A549 treated with AZD9567 at 1 μM for 4 hours (cell line): ENCODE results near the gene AKR1C3. TPM values are rescaled to one million over a fixed set of nuclear protein-coding genes. Genes with fewer than 3 reads are reported as not detected.

Experiments used
- total RNA-seq: library from RNA; stranded (reverse); fragments of 200-300 nt; extraction: Qiagen RNA extraction; gene quantifications from 5 replicates; pipeline ENCODE4 v1.2.3, GENCODE V29; 2022; ENCODE audit not compliant: insufficient read depth

Gene AKR1C3
- total RNA-seq, result 1,050 to 1,184 TPM (median 1,129 TPM) in 5 replicates

GRCh38 chr10:5094265-5095205, at the start of gene AKR1C3:
Gene AKR1C3, plus strand, starts transcription at chr10:5094414. Its CDS starts 31 bp downstream, at chr10:5094445.

Other genes with a start within 250 kb of the AKR1C3 start
- 469 to 596 TPM (median 558 TPM) in 5 replicates for gene AKR1C1, start 131.0 kb upstream of the AKR1C3 start, total RNA-seq
- gene AKR1C2, start 90.6 kb upstream of the AKR1C3 start, total RNA-seq, result 3,087 to 4,133 TPM (median 3,375 TPM) in 5 replicates
- gene AKR1C8, start 90.7 kb downstream of the AKR1C3 start, total RNA-seq, result 0.10 to 0.14 TPM (median 0.12 TPM) in 4 of 5 replicates, not detected in the other
- 0.17 to 0.41 TPM (median 0.27 TPM) in 4 of 5 replicates, not detected in the other for gene AKR1C4, start 102.4 kb downstream of the AKR1C3 start, total RNA-seq